Spleen (tissue), 11 donors: ENCODE results near the gene CD81. TPM values are rescaled to one million over a fixed set of nuclear protein-coding genes. Genes with fewer than 3 reads are reported as not detected.

Experiments
- DNase-seq: peaks from one replicate; pipeline ENCODE4 v3.0.0-alpha.2; 2020
- H3K27ac ChIP-seq, 8 donors: fragments of 200-600 bp; sonication (generic) in 7 of 8; 1 replicate in 4 of 8; 2 replicates in 4 of 8; pipeline versions ENCODE4 v1.5.0 to v1.8.0; 2016 to 2021; ENCODE audit warnings: inconsistent platforms in 4 of 8, mild to moderate bottlenecking in 4 of 8, moderate library complexity in 1 of 8
- H3K27me3 ChIP-seq, 7 donors: fragments of 200-600 bp; sonication (generic) in 6 of 7; replicated peaks in 1 of 7; 1 replicate in 4 of 7; 2 replicates in 3 of 7; pipeline versions ENCODE4 v1.5.0 to v1.8.0; 2016 to 2021; ENCODE audit warnings: inconsistent platforms in 3 of 7, mild to moderate bottlenecking in 1 of 7
- H3K36me3 ChIP-seq, 6 donors: fragments of 200-600 bp; sonication (generic) in 5 of 6; 1 replicate in 4 of 6; 2 replicates in 2 of 6; pipeline versions ENCODE4 v1.5.0 to v1.8.0; 2016 to 2021; ENCODE audit warnings: inconsistent platforms in 2 of 6
- H3K4me1 ChIP-seq, 6 donors: fragments of 200-600 bp; sonication (generic) in 5 of 6; 1 replicate in 3 of 6; 2 replicates in 3 of 6; pipeline versions ENCODE4 v1.5.0 to v1.8.0; 2016 to 2021; ENCODE audit warnings: inconsistent platforms in 3 of 6
- H3K4me3 ChIP-seq, 8 donors: fragments of 200-600 bp; sonication (generic) in 7 of 8; 1 replicate in 4 of 8; 2 replicates in 4 of 8; pipeline versions ENCODE4 v1.5.0 to v1.8.0; 2016 to 2021; ENCODE audit warnings: inconsistent platforms in 4 of 8, mild to moderate bottlenecking in 4 of 8, moderate library complexity in 2 of 8
- H3K9me3 ChIP-seq, 8 donors: fragments of 200-600 bp; sonication (generic) in 7 of 8; 1 replicate in 4 of 8; 2 replicates in 4 of 8; pipeline versions ENCODE4 v1.5.0 to v1.8.0; 2016 to 2021; ENCODE audit warnings: inconsistent platforms in 4 of 8
- POLR2A ChIP-seq, 3 donors: fragments of 450-650 bp; IDR thresholded peaks; one replicate each; pipeline ENCODE4 v1.5.1; 2017; ENCODE audit warnings: antibody characterized with exemption in 3 of 3, mild to moderate bottlenecking in 1 of 3
- POLR2AphosphoS5 ChIP-seq, 3 donors: sonication (generic); formaldehyde crosslinking; IDR thresholded peaks; one replicate each; pipeline ENCODE4 v1.5.1; 2017; ENCODE audit warnings: antibody characterized with exemption in 3 of 3
- WGBS, 5 donors: extraction: QIAGEN DNeasy Blood & Tissue Kit in 3 of 5; methylation state at CpG; one replicate each; pipeline versions ENCODE4 v1.1.5 to v1.1.7; 2013 to 2018; 5-methylcytosine and 5-hydroxymethylcytosine counted together
- intact Hi-C: fragments of 100-400 bp; cut with DNase I; formaldehyde crosslinking; loops from one replicate; pipeline ENCODE4 v1.15.0; 2023; ENCODE audit warnings: low total_unique reads
- polyA plus RNA-seq, 3 donors: library from polyadenylated mRNA; stranded (reverse); fragments of 200-250 nt; gene quantifications; one replicate each; pipeline ENCODE4 v1.2.1, GENCODE V29; 2013
- total RNA-seq, 7 donors: library from RNA; depleted of rRNA in 3 of 7; stranded (reverse); fragments of >200 nt in 3 of 7; fragmentation: NEBNext Ultra II Directional in 4 of 7; extraction: Animal tissue kit (Norgen Biotek cat#: 25700) in 4 of 7; gene quantifications; one replicate each; pipeline versions ENCODE4 v1.1.0 to v1.2.1, GENCODE V29; 2016 to 2021
- TF ChIP-seq, protein P1 (sequence below), 11 experiments: fragments of 200-600 bp in 7 of 11; fragments of 450-650 bp in 4 of 11; sonication (generic) in 4 of 11; IDR thresholded peaks in 8 of 11; conservative IDR thresholded peaks in 3 of 11; 1 replicate in 7 of 11; 2 replicates in 4 of 11; pipeline versions ENCODE4 v1.4.0 to v1.8.0; 2016 to 2021; ENCODE audit warnings: antibody characterized with exemption in 11 of 11, inconsistent platforms in 4 of 11, mild to moderate bottlenecking in 1 of 11
- donor health status: healthy with polysubstance abuse.
- donor health status: DM: no; HTN: no; CAD: no; lungs with moderate emphysema.
- donor health status: DM: no; HTN: no; CAD: no.
- donor health status: Bipolar disorder and iron deficiency.
- donor health status: healthy.
- donor health status: DM: no; HTN: no; CAD: no.
- donor health status: DM: yes; HTN: yes; CAD: no.

The CD81 gene
- total and polyA plus RNA-seq, 10 donors: 191 to 594 (median 433) TPM

DNA sequence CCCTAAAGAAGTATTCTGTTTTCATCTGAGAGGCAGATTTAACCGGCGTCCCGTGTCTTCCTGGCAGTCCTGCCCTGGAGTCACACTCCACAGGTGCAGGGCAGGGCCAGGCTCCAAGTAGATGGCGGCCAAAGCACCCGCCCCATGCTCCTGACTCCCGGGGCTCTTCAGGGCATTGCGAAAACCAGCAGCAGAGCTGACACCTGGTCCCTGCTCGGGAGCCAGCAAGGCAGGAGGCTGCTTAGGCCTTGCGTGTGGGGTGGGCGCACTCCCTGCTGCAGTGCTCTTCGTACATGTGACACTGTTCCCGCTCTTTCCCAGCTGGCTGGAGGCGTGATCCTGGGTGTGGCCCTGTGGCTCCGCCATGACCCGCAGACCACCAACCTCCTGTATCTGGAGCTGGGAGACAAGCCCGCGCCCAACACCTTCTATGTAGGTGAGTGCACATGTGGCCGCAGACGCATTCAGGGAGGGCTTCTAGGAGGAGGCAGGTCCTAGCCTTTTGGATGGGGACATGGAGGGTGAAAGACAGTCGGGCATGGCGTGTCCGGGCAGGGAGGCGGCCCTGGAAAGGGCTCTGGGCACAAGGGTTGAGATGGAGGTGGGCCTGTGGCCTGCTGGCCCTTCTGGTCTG, 13.1 kb downstream of the CD81 start:
- 80 to 85% (median 82%) methylated on average over 22 to 23 of the region's 23 CpGs for WGBS, 5 donors
- Histone ChIP-seq H3K4me1 (peaks cover 72 to 100% (median 100%) of the 10 kb centered on the region in 6 donors), H3K4me3 (no peak overlapping the region), H3K27ac (peak overlapping the region in 6 of 8 donors; percentile 35 to 98 (median 96)), H3K27me3 (no peaks in the 10 kb centered on the region), H3K9me3 (no peaks in the 10 kb centered on the region), H3K36me3 (peaks cover 0 to 71% (median 37%) of the 10 kb centered on the region in 6 donors)
- TF ChIP-seq POLR2A (IDR thresholded peaks at IDR 0.05) (no peak), POLR2AphosphoS5 (IDR thresholded peaks at IDR 0.05) (peak in 1 of 3 donors; percentile 51)
- intact Hi-C loops: no loop called here
- DNase-seq: no peak

DNA sequence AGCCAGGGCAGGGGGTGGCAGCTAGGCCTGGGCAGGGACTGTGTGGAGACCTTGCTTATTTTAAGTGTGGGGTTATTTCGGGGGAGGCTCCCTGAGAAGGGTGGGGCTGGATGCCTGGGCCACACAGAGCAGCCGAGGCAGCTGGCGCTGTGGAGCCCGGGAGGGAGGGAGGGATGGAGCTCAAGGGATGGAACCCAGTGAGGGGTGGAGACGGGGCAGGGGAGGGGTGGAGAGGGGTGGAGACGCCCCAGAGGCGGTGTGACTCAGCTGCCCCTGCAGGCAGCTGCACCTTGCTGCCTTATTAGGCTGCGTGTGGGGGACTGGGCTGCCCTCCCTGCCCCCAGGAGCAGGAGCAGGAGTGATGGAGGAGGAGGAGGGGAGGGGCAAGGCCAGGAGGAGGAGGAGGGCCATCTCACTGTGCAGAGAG, 13.6 kb downstream of the CD81 start:
- 44 to 65% (median 55%) methylated on average over 8 of the region's 8 CpGs for WGBS, 5 donors
- intact Hi-C loops: no loop called here
- H3K9me3 ChIP-seq: no peaks in the 10 kb centered on the region
- TF ChIP-seq POLR2AphosphoS5 (IDR thresholded peaks at IDR 0.05) (no peak), POLR2A (IDR thresholded peaks at IDR 0.05) (no peak)
- TF ChIP-seq, protein P1, sequence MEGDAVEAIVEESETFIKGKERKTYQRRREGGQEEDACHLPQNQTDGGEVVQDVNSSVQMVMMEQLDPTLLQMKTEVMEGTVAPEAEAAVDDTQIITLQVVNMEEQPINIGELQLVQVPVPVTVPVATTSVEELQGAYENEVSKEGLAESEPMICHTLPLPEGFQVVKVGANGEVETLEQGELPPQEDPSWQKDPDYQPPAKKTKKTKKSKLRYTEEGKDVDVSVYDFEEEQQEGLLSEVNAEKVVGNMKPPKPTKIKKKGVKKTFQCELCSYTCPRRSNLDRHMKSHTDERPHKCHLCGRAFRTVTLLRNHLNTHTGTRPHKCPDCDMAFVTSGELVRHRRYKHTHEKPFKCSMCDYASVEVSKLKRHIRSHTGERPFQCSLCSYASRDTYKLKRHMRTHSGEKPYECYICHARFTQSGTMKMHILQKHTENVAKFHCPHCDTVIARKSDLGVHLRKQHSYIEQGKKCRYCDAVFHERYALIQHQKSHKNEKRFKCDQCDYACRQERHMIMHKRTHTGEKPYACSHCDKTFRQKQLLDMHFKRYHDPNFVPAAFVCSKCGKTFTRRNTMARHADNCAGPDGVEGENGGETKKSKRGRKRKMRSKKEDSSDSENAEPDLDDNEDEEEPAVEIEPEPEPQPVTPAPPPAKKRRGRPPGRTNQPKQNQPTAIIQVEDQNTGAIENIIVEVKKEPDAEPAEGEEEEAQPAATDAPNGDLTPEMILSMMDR (IDR thresholded peaks at IDR 0.05 in 8 of 11, conservative IDR thresholded peaks at IDR 0.05 in 3 of 11): no peak
- H3K27ac ChIP-seq: peak overlapping the region in 5 of 8 donors; percentile 35 to 98 (median 96)
- peaks cover 0 to 71% (median 42%) of the 10 kb centered on the region in 6 donors for H3K36me3 ChIP-seq
- no peak for DNase-seq
- no peak overlapping the region for H3K4me3 ChIP-seq
- no peaks in the 10 kb centered on the region for H3K27me3 ChIP-seq
- H3K4me1 ChIP-seq: peaks cover 70 to 100% (median 100%) of the 10 kb centered on the region in 6 donors

- Histone ChIP-seq H3K27me3 (no peaks in the 10 kb centered on the region), H3K9me3 (no peaks in the 10 kb centered on the region), H3K4me1 (peaks cover 63 to 98% (median 94%) of the 10 kb centered on the region in 6 donors), H3K27ac (peak overlapping the region in 4 of 8 donors; percentile 96 to 98 (median 96)), H3K36me3 (peaks cover 0 to 74% (median 48%) of the 10 kb centered on the region in 6 donors), H3K4me3 (no peak overlapping the region)
- TF ChIP-seq POLR2A (IDR thresholded peaks at IDR 0.05): no peak
- TF ChIP-seq, protein P1 (IDR thresholded peaks at IDR 0.05 in 8 of 11, conservative IDR thresholded peaks at IDR 0.05 in 3 of 11): no peak
- TF ChIP-seq POLR2AphosphoS5 (IDR thresholded peaks at IDR 0.05): no peak
- intact Hi-C loops: no loop called here
- DNase-seq: no peak
- 82 to 98% (median 82%) methylated on average over 8 to 20 of the region's 20 CpGs for WGBS, 5 donors
Measured at GRCh38 chr11:2391181-2391975, 14.3 kb downstream of the CD81 start.

GRCh38 chr11:2392241-2392959, 15.3 kb downstream of the CD81 start:
- Histone ChIP-seq H3K9me3 (no peaks in the 10 kb centered on the region), H3K27me3 (no peaks in the 10 kb centered on the region), H3K27ac (peak overlapping the region in 6 of 8 donors; percentile 22 to 96 (median 52)), H3K4me1 (peaks cover 53 to 94% (median 84%) of the 10 kb centered on the region in 6 donors), H3K4me3 (no peak overlapping the region), H3K36me3 (peaks cover 3 to 84% (median 58%) of the 10 kb centered on the region in 6 donors)
- no peak for DNase-seq
- WGBS, 5 donors: 78 to 90% (median 83%) methylated on average over 11 to 26 of the region's 26 CpGs
- TF ChIP-seq POLR2AphosphoS5 (IDR thresholded peaks at IDR 0.05): no peak
- TF ChIP-seq, protein P1 (IDR thresholded peaks at IDR 0.05 in 8 of 11, conservative IDR thresholded peaks at IDR 0.05 in 3 of 11): no peak
- intact Hi-C loops: no loop called here
